Neural crest cell (in vitro differentiated cells): ENCODE measurements around the gene PRMT9. TPM values are rescaled to one million over a fixed set of nuclear protein-coding genes. Genes with fewer than 3 reads are reported as not detected.

ENCODE experiments used
- DNase-seq: peaks from one replicate; pipeline ENCODE4 v3.0.0; 2021; ENCODE audit warnings: low read depth, mixed read lengths, low spot score
- H3K27ac Mint-ChIP-seq: one replicate; pipeline ENCODE4 v1.8.0; 2021; ENCODE audit warnings: mild to moderate bottlenecking, mixed read lengths; ENCODE audit not compliant: unreplicated experiment
- H3K27me3 Mint-ChIP-seq: 2 replicates; pipeline ENCODE4 v1.8.0; 2021; ENCODE audit warnings: low read depth, mild to moderate bottlenecking, mixed read lengths
- H3K36me3 Mint-ChIP-seq: 2 replicates; pipeline ENCODE4 v1.8.0; 2021; ENCODE audit warnings: low read depth, mild to moderate bottlenecking, mixed read lengths
- H3K4me1 Mint-ChIP-seq: 2 replicates; pipeline ENCODE4 v1.8.0; 2021; ENCODE audit warnings: mixed read lengths
- H3K4me3 Mint-ChIP-seq: one replicate; pipeline ENCODE4 v1.8.0; 2021; ENCODE audit warnings: mild to moderate bottlenecking, mixed read lengths
- H3K9me3 Mint-ChIP-seq: 2 replicates; pipeline ENCODE4 v1.8.0; 2021; ENCODE audit warnings: mixed read lengths
- CTCF ChIP-seq: fragments of 200-600 bp; sonication (generic); conservative IDR thresholded peaks from 2 replicates; pipeline ENCODE4 v1.5.0; 2021; ENCODE audit warnings: antibody characterized with exemption, mild to moderate bottlenecking
- total RNA-seq: library from RNA; stranded (reverse); gene quantifications from 2 replicates; pipeline ENCODE4 v1.2.1, GENCODE V29; 2021

PRMT9 gene
- total RNA-seq, 1 donor from 2014 or later = 10.2 TPM

- H3K4me1 Mint-ChIP-seq = peaks cover 5% of the 10 kb centered on the region
- DNase-seq = no peak
- no peak overlapping the region for H3K4me3 Mint-ChIP-seq
- H3K27me3 Mint-ChIP-seq = peaks cover 88% of the 10 kb centered on the region
- TF ChIP-seq CTCF = no peak
- no peaks in the 10 kb centered on the region for H3K9me3 Mint-ChIP-seq
- H3K27ac Mint-ChIP-seq = no peak overlapping the region
- no peaks in the 10 kb centered on the region for H3K36me3 Mint-ChIP-seq
Observed at GRCh38 chr4:147727476-147728028, 43.6 kb upstream of the PRMT9 start.

GRCh38 chr4:147725673-147726072 is 41.7 kb upstream of the PRMT9 start:
- Mint-ChIP-seq H3K4me3 (no peak overlapping the region), H3K36me3 (no peaks in the 10 kb centered on the region), H3K27me3 (peaks cover 82% of the 10 kb centered on the region), H3K9me3 (no peaks in the 10 kb centered on the region), H3K27ac (no peak overlapping the region), H3K4me1 (no peaks in the 10 kb centered on the region)
- no peak for DNase-seq
- TF ChIP-seq CTCF = no peak

GRCh38 chr4:147724468-147725201 is 40.7 kb upstream of the PRMT9 start:
- Mint-ChIP-seq H3K4me1 (no peaks in the 10 kb centered on the region), H3K27me3 (peaks cover 80% of the 10 kb centered on the region), H3K27ac (no peak overlapping the region), H3K9me3 (no peaks in the 10 kb centered on the region), H3K4me3 (no peak overlapping the region), H3K36me3 (no peaks in the 10 kb centered on the region)
- DNase-seq = no peak
- no peak for TF ChIP-seq CTCF

DNA sequence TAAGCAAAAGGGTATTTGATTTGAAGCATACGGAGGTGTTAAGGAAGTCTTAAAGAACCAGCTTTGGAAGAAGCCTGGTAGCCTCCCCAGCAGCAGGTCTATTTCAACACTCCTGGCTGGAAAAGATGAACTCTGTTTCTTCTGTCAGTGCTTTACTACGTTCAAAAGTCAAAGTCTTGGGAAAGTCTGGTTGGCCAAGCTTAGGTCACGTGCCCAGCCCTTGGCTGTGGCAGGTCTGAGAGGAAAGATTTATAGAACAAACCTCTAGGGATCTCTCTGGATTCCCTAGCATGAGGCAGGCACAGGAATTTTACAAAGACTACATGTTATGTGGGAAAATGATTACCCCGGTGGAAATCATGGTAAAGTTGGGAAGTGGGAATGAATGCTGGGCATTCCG is 39.4 kb upstream of the PRMT9 start:
- no peak overlapping the region for H3K27ac Mint-ChIP-seq
- no peak for DNase-seq
- no peaks in the 10 kb centered on the region for H3K36me3 Mint-ChIP-seq
- H3K4me1 Mint-ChIP-seq = no peaks in the 10 kb centered on the region
- H3K27me3 Mint-ChIP-seq = peaks cover 71% of the 10 kb centered on the region
- H3K4me3 Mint-ChIP-seq = no peak overlapping the region
- no peaks in the 10 kb centered on the region for H3K9me3 Mint-ChIP-seq
- no peak for TF ChIP-seq CTCF

DNA sequence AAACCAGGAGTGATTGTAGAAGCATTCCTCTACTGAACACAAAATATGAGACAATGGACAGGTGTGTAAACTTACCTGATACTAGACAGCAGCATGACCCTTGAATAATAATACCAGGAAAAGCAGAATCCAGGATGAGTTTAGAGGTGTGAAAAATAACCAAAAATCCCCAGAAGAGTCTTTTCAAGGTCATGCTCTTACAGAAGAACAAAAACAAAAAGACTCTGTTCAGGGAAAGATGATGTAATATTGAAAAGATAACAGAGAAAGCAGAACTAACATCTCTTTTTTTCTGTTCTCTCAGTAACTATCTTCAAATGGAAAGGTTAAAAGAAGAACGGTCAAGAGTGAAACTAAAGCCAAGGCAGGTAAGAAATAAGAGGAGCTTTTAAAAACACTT is 33.9 kb upstream of the PRMT9 start:
- H3K4me3 Mint-ChIP-seq = no peak overlapping the region
- H3K4me1 Mint-ChIP-seq = no peaks in the 10 kb centered on the region
- H3K36me3 Mint-ChIP-seq = no peaks in the 10 kb centered on the region
- no peaks in the 10 kb centered on the region for H3K9me3 Mint-ChIP-seq
- TF ChIP-seq CTCF = no peak
- H3K27me3 Mint-ChIP-seq = peaks cover 60% of the 10 kb centered on the region
- H3K27ac Mint-ChIP-seq = no peak overlapping the region
- no peak for DNase-seq
